HCT116 (cell line): Measurements from ENCODE around the gene RAP1B. TPM values are rescaled to one million over a fixed set of nuclear protein-coding genes. Genes with fewer than 3 reads are reported as not detected.

ENCODE experiments used
- ATAC-seq: fragments of 200-7000 bp; cut with Tn5 transposase; 2 replicates; pipeline ENCODE4 v1.9.1; 2020; ENCODE audit warnings: mild to moderate bottlenecking, moderate library complexity
- BruUV-seq: library from RNA; stranded (reverse); fragments of 400-500 nt; replicated peaks from 2 replicates; lab custom pipeline; 2021; lab: Mats Ljungman, UMichigan
- CTCF ChIA-PET: fragments of 300-600 bp; sonication (Branson Sonifier 250); formaldehyde crosslinking; loops from one replicate; lab custom pipeline; 2021; ENCODE audit warnings: antibody characterized with exemption; lab: Charles Lee
- POLR2A ChIA-PET: fragments of 300-600, 350-600 bp; sonication (Branson Sonifier 250); formaldehyde crosslinking; loops from one replicate; lab custom pipeline; 2021; ENCODE audit warnings: antibody characterized with exemption; lab: Charles Lee
- RAD21 ChIA-PET, 2 experiments: fragments of 300-600 bp; sonication (Branson Sonifier 250); formaldehyde crosslinking; loops; one replicate each; lab custom pipeline; 2023; ENCODE audit warnings: low total read pairs in 2 of 2; ENCODE audit not compliant: uncharacterized antibody in 2 of 2, unreplicated experiment in 2 of 2, low non-redundant PET in 1 of 2; lab: Charles Lee
- DNase-seq: peaks from one replicate; pipeline ENCODE4 v3.0.0-alpha.2; 2010; ENCODE audit warnings: low read depth, low spot score
- H2AFZ ChIP-seq: fragments of 200-600 bp; shearing (Covaris generic), sonication (generic); 2 replicates; pipeline ENCODE4 v1.6.1; 2017; ENCODE audit warnings: low read depth, mixed run types, mixed read lengths, antibody characterized with exemption, low read length; ENCODE audit not compliant: poor library complexity, severe bottlenecking
- H3K27ac ChIP-seq: 2 replicates; pipeline ENCODE4 v1.5.1; 2012; ENCODE audit warnings: low read depth, low read length
- H3K27me3 ChIP-seq: fragments of 200-600 bp; sonication (generic); 2 replicates; pipeline ENCODE4 v1.6.1; 2016; ENCODE audit warnings: mixed run types, low read length, mixed read lengths; ENCODE audit not compliant: insufficient read depth
- H3K36me3 ChIP-seq, 2 experiments: fragments of 200-500 bp in 1 of 2; fragments of 200-600 bp in 1 of 2; sonication (Bioruptor generic) in 1 of 2; sonication (generic) in 1 of 2; 2 replicates each; pipeline versions ENCODE4 v1.5.1 to v1.6.1; 2014 to 2016; ENCODE audit warnings: low read length in 2 of 2, inconsistent platforms in 1 of 2, mixed read lengths in 1 of 2, mixed run types in 1 of 2; ENCODE audit not compliant: insufficient read depth in 2 of 2, control insufficient read depth in 1 of 2
- H3K4me1 ChIP-seq, 2 experiments: fragments of 200-600 bp in 1 of 2; sonication (generic) in 1 of 2; 2 replicates each; pipeline versions ENCODE4 v1.5.1 to v1.6.1; 2012 to 2017; ENCODE audit warnings: low read length in 2 of 2, inconsistent platforms in 1 of 2, mild to moderate bottlenecking in 1 of 2, mixed read lengths in 1 of 2, mixed run types in 1 of 2, moderate library complexity in 1 of 2; ENCODE audit not compliant: insufficient read depth in 2 of 2, control insufficient read depth in 1 of 2
- H3K4me2 ChIP-seq: fragments of 200-600 bp; sonication (generic); 2 replicates; pipeline ENCODE4 v1.6.1; 2017; ENCODE audit warnings: mixed run types, low read length, mixed read lengths
- H3K4me3 ChIP-seq, 2 experiments: fragments of 200-600 bp in 1 of 2; sonication (generic) in 1 of 2; replicated peaks in 1 of 2; 2 replicates each; pipeline ENCODE4 v1.5.1; 2011 to 2016; ENCODE audit warnings: low read length in 2 of 2, control low read depth in 1 of 2, low read depth in 1 of 2, mild to moderate bottlenecking in 1 of 2, mixed read lengths in 1 of 2, mixed run types in 1 of 2
- H3K79me2 ChIP-seq: fragments of 200-600 bp; sonication (generic); 2 replicates; pipeline ENCODE4 v1.6.1; 2017; ENCODE audit warnings: mild to moderate bottlenecking, mixed run types, low read length, moderate library complexity, mixed read lengths; ENCODE audit not compliant: insufficient read depth
- H3K9ac ChIP-seq: fragments of 200-600 bp; sonication (generic); 2 replicates; pipeline ENCODE4 v1.6.1; 2016; ENCODE audit warnings: low read length, mixed read lengths
- H3K9me2 ChIP-seq: fragments of 200-600 bp; sonication (generic), shearing (Covaris generic); 2 replicates; pipeline ENCODE4 v1.6.1; 2017; ENCODE audit warnings: mixed run types, mild to moderate bottlenecking, moderate library complexity; ENCODE audit not compliant: insufficient read depth
- H3K9me3 ChIP-seq, 2 experiments: fragments of 200-500 bp in 1 of 2; fragments of 200-600 bp in 1 of 2; sonication (Bioruptor generic) in 1 of 2; sonication (generic) in 1 of 2; 2 replicates each; pipeline ENCODE4 v1.6.1; 2014 to 2017; ENCODE audit warnings: low read length in 2 of 2, mixed read lengths in 2 of 2, inconsistent platforms in 1 of 2, low read depth in 1 of 2, mild to moderate bottlenecking in 1 of 2, mixed run types in 1 of 2, moderate library complexity in 1 of 2; ENCODE audit not compliant: control insufficient read depth in 1 of 2, insufficient read depth in 1 of 2
- H4K20me1 ChIP-seq: fragments of 200-600 bp; sonication (generic), shearing (Covaris generic); 2 replicates; pipeline ENCODE4 v1.6.1; 2017; ENCODE audit warnings: mixed run types, mild to moderate bottlenecking, moderate library complexity; ENCODE audit not compliant: insufficient read depth
- CBX3 ChIP-seq: IDR thresholded peaks from 2 replicates; pipeline ENCODE4 v1.6.1; 2012; ENCODE audit warnings: low read depth
- ELF1 ChIP-seq: IDR thresholded peaks from 2 replicates; pipeline ENCODE4 v1.6.1; 2012; ENCODE audit warnings: low read depth, borderline replicate concordance
- EZH2phosphoT487 ChIP-seq: fragments of 200-600 bp; IDR thresholded peaks from 2 replicates; pipeline ENCODE4 v1.6.1; 2018; ENCODE audit warnings: antibody characterized with exemption, borderline replicate concordance
- FOSL1 ChIP-seq: IDR thresholded peaks from 2 replicates; pipeline ENCODE4 v1.6.1; 2012; ENCODE audit warnings: low read depth
- JUND ChIP-seq: IDR thresholded peaks from 2 replicates; pipeline ENCODE4 v1.6.1; 2012
- POLR2AphosphoS5 ChIP-seq: IDR thresholded peaks from 2 replicates; pipeline ENCODE4 v1.6.1; 2011; ENCODE audit warnings: mild to moderate bottlenecking, low read depth, low read length, moderate library complexity
- ZFX ChIP-seq: fragments of 450-650 bp; IDR thresholded peaks from 2 replicates; pipeline ENCODE4 v1.6.1; 2017
- ZNF274 ChIP-seq: fragments of 200-500 bp; sonication (Bioruptor generic); IDR thresholded peaks from 2 replicates; pipeline ENCODE4 v1.6.1; 2014; ENCODE audit warnings: mild to moderate bottlenecking, low read depth, low read length, inconsistent platforms
- intact Hi-C: fragments of 100-400 bp; cut with micrococcal nuclease; formaldehyde crosslinking; loops from 2 replicates; pipeline ENCODE4 v1.10.0; 2022
- total RNA-seq: library from RNA; stranded (reverse); gene quantifications from one replicate; pipeline ENCODE4 v1.2.1, GENCODE V29; 2021; ENCODE audit not compliant: unreplicated experiment
- TF ChIP-seq, protein P1 (sequence below): IDR thresholded peaks from 2 replicates; pipeline ENCODE4 v1.6.1; 2011; ENCODE audit warnings: mild to moderate bottlenecking, low read length, moderate library complexity; ENCODE audit not compliant: insufficient replicate concordance; ENCODE audit errors: extremely low read depth
- TF ChIP-seq, protein P2 (sequence below): IDR thresholded peaks from 2 replicates; pipeline ENCODE4 v1.6.1; 2012; ENCODE audit warnings: low read depth
- TF ChIP-seq, protein P3 (sequence below): IDR thresholded peaks from 2 replicates; pipeline ENCODE4 v1.6.1; 2012

Gene RAP1B
- total RNA-seq, 1 experiment from 2014 or later, result 79.2 TPM

GRCh38 chr12:68630050-68630449 is 19.4 kb downstream of the RAP1B start:
- no peaks in the 10 kb centered on the region for H3K27me3 ChIP-seq
- H3K79me2 ChIP-seq, result peaks cover 100% of the 10 kb centered on the region
- ChIA-PET RAD21 (no interaction called here), POLR2A (no interaction called here), CTCF (no interaction called here)
- intact Hi-C loops, result no loop called here
- ATAC-seq (no peak), DNase-seq (no peak)
- no TSS peak for BruUV-seq
- TF ChIP-seq ELF1, result no peak
- TF ChIP-seq, protein P1, sequence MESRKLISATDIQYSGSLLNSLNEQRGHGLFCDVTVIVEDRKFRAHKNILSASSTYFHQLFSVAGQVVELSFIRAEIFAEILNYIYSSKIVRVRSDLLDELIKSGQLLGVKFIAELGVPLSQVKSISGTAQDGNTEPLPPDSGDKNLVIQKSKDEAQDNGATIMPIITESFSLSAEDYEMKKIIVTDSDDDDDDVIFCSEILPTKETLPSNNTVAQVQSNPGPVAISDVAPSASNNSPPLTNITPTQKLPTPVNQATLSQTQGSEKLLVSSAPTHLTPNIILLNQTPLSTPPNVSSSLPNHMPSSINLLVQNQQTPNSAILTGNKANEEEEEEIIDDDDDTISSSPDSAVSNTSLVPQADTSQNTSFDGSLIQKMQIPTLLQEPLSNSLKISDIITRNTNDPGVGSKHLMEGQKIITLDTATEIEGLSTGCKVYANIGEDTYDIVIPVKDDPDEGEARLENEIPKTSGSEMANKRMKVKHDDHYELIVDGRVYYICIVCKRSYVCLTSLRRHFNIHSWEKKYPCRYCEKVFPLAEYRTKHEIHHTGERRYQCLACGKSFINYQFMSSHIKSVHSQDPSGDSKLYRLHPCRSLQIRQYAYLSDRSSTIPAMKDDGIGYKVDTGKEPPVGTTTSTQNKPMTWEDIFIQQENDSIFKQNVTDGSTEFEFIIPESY, result no peak
- no peak for TF ChIP-seq EZH2phosphoT487
- no peak for TF ChIP-seq JUND
- no peak for TF ChIP-seq POLR2AphosphoS5
- TF ChIP-seq CBX3, result no peak
- H3K4me1 ChIP-seq, result no peaks in the 10 kb centered on the region
- peaks cover 0 to 7% of the 10 kb centered on the region in 2 experiments; a peak in 2 of 4 replicates for H3K36me3 ChIP-seq
- H3K9me3 ChIP-seq, result 0 out of 4 replicates have a peak, but pooled peaks cover 0 to 5% of the 10 kb centered on the region in 2 experiments
- H3K4me3 ChIP-seq, result no peak overlapping the region
- no peak overlapping the region for H3K4me2 ChIP-seq
- no peak overlapping the region for H2AFZ ChIP-seq
- no peaks in the 10 kb centered on the region for H3K9me2 ChIP-seq
- no peak overlapping the region for H3K9ac ChIP-seq
- H3K27ac ChIP-seq, result no peak overlapping the region
- peaks cover 9% of the 10 kb centered on the region; the same call in 1 of the 2 replicates for H4K20me1 ChIP-seq

DNA sequence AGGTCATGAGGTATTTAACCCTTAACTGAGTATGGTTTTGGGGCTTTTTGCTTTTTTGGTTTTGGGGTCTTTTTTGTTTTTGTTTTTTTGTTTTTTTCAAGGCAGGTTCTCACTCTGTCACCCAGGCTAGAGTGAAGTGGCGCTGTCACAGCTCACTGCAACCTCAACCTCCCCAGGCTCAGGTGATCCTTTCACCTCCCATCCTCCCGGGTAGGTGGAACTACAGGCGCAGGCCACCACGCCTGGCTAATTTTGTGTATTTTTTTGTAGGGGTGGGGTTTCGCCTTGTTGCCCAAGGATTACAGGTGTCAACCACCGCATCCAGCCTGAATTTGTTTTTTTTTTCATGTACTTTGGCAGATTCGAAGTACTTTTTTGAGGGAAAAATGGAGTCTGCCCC is 19.9 kb downstream of the RAP1B start:
- Histone ChIP-seq H3K9me3 (0 out of 4 replicates have a peak, but pooled peaks cover 0 to 5% of the 10 kb centered on the region in 2 experiments), H3K4me1 (no peaks in the 10 kb centered on the region), H3K9me2 (no peaks in the 10 kb centered on the region), H3K79me2 (peaks cover 100% of the 10 kb centered on the region), H3K4me2 (no peak overlapping the region), H3K9ac (no peak overlapping the region), H3K36me3 (peaks cover 0 to 3% of the 10 kb centered on the region in 2 experiments; a peak in 1 of 4 replicates), H3K4me3 (no peak overlapping the region), H3K27me3 (no peaks in the 10 kb centered on the region), H3K27ac (no peak overlapping the region), H4K20me1 (peaks cover 11% of the 10 kb centered on the region; the same call in 1 of the 2 replicates), H2AFZ (no peak overlapping the region)
- ChIA-PET CTCF (no interaction called here), POLR2A (no interaction called here), RAD21 (no interaction called here)
- ATAC-seq (no peak), DNase-seq (no peak)
- intact Hi-C loops, result no loop called here
- TF ChIP-seq, protein P1, result no peak
- no peak for TF ChIP-seq ZFX
- TF ChIP-seq ZNF274, result no peak
- TF ChIP-seq, protein P2, sequence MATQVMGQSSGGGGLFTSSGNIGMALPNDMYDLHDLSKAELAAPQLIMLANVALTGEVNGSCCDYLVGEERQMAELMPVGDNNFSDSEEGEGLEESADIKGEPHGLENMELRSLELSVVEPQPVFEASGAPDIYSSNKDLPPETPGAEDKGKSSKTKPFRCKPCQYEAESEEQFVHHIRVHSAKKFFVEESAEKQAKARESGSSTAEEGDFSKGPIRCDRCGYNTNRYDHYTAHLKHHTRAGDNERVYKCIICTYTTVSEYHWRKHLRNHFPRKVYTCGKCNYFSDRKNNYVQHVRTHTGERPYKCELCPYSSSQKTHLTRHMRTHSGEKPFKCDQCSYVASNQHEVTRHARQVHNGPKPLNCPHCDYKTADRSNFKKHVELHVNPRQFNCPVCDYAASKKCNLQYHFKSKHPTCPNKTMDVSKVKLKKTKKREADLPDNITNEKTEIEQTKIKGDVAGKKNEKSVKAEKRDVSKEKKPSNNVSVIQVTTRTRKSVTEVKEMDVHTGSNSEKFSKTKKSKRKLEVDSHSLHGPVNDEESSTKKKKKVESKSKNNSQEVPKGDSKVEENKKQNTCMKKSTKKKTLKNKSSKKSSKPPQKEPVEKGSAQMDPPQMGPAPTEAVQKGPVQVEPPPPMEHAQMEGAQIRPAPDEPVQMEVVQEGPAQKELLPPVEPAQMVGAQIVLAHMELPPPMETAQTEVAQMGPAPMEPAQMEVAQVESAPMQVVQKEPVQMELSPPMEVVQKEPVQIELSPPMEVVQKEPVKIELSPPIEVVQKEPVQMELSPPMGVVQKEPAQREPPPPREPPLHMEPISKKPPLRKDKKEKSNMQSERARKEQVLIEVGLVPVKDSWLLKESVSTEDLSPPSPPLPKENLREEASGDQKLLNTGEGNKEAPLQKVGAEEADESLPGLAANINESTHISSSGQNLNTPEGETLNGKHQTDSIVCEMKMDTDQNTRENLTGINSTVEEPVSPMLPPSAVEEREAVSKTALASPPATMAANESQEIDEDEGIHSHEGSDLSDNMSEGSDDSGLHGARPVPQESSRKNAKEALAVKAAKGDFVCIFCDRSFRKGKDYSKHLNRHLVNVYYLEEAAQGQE, result no peak
- TF ChIP-seq, protein P3, sequence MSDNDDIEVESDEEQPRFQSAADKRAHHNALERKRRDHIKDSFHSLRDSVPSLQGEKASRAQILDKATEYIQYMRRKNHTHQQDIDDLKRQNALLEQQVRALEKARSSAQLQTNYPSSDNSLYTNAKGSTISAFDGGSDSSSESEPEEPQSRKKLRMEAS, result no peak
- TF ChIP-seq FOSL1, result no peak
- no peak for TF ChIP-seq POLR2AphosphoS5
- no peak for TF ChIP-seq JUND
- no peak for TF ChIP-seq CBX3
- no TSS peak for BruUV-seq
